BLaER1 (cell line): Measurements from ENCODE around the gene ARVCF.

Source experiments
- H3K27ac ChIP-seq: shearing (Covaris generic); formaldehyde crosslinking; 2 replicates; pipeline ENCODE4 v1.8.1; 2022
- H3K27me3 ChIP-seq: shearing (Covaris generic); formaldehyde crosslinking; 2 replicates; pipeline ENCODE4 v1.8.1; 2022
- H3K36me3 ChIP-seq: shearing (Covaris generic); formaldehyde crosslinking; 2 replicates; pipeline ENCODE4 v1.8.1; 2022
- H3K4me1 ChIP-seq: shearing (Covaris generic); formaldehyde crosslinking; 2 replicates; pipeline ENCODE4 v1.8.1; 2022
- H3K4me2 ChIP-seq: shearing (Covaris generic); formaldehyde crosslinking; 2 replicates; pipeline ENCODE4 v1.8.1; 2022
- H3K4me3 ChIP-seq: shearing (Covaris generic); formaldehyde crosslinking; 2 replicates; pipeline ENCODE4 v1.8.1; 2022
- H3K9ac ChIP-seq: shearing (Covaris generic); formaldehyde crosslinking; 2 replicates; pipeline ENCODE4 v1.8.1; 2022
- H3K9me3 ChIP-seq: shearing (Covaris generic); formaldehyde crosslinking; 2 replicates; pipeline ENCODE4 v1.8.1; 2022
- H4K20me1 ChIP-seq: shearing (Covaris generic); formaldehyde crosslinking; 2 replicates; pipeline ENCODE4 v1.8.1; 2022
- Cebpa-rat ChIP-seq: shearing (Covaris generic); IDR thresholded peaks from 2 replicates; pipeline ENCODE4 v1.8.1; 2022

The ARVCF gene

GRCh38 chr22:19984851-19985811 is 31.5 kb downstream of the ARVCF start:
- H4K20me1 ChIP-seq = peaks cover 51% of the 10 kb centered on the region
- TF ChIP-seq Cebpa-rat = no peak
- peaks cover 23% of the 10 kb centered on the region for H3K36me3 ChIP-seq
- H3K27ac ChIP-seq = 0 out of 2 replicates have a peak overlapping the region, but pooled peaks have one; percentile 39
- H3K9me3 ChIP-seq = no peaks in the 10 kb centered on the region
- H3K9ac ChIP-seq = peak overlapping the region; percentile 87
- H3K4me2 ChIP-seq = peak overlapping the region; percentile 98
- H3K27me3 ChIP-seq = no peaks in the 10 kb centered on the region
- peak overlapping the region; percentile 89; the same call in 1 of the 2 replicates for H3K4me3 ChIP-seq
- H3K4me1 ChIP-seq = peaks cover 58% of the 10 kb centered on the region

GRCh38 chr22:19984201-19984753 is 32.3 kb downstream of the ARVCF start:
- peaks cover 51% of the 10 kb centered on the region for H4K20me1 ChIP-seq
- H3K36me3 ChIP-seq = peaks cover 32% of the 10 kb centered on the region
- peak overlapping the region; percentile 98 for H3K4me2 ChIP-seq
- no peak for TF ChIP-seq Cebpa-rat
- H3K9me3 ChIP-seq = no peaks in the 10 kb centered on the region
- H3K27ac ChIP-seq = peak overlapping the region; percentile 39
- H3K27me3 ChIP-seq = no peaks in the 10 kb centered on the region
- H3K4me1 ChIP-seq = peaks cover 52% of the 10 kb centered on the region
- peak overlapping the region; percentile 39 for H3K9ac ChIP-seq
- H3K4me3 ChIP-seq = no peak overlapping the region

DNA sequence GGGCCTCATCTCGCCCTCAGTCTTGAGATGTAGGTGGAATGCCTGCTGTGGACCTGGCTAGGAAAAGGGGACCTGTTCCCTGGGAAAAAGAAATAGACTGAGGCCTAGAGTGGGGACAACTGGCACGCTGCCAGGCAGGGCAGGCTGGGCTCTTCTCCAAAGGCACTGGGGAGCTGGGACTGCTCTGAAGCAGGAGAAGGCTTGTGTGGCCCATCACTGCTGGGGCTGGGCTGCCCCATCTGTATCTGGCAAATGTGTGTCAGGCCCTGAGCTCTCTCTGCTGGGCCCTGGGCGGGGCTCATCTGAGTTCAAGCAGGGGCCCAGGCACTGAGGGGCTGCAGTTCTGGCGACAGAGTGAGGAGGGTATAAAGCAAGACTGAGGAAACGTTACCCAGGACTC is 32.9 kb downstream of the ARVCF start:
- TF ChIP-seq Cebpa-rat = no peak
- H3K27me3 ChIP-seq = no peaks in the 10 kb centered on the region
- no peak overlapping the region for H3K4me3 ChIP-seq
- peaks cover 37% of the 10 kb centered on the region for H3K36me3 ChIP-seq
- H3K4me2 ChIP-seq = peak overlapping the region; percentile 98
- H3K9me3 ChIP-seq = no peaks in the 10 kb centered on the region
- H3K4me1 ChIP-seq = peaks cover 48% of the 10 kb centered on the region
- H4K20me1 ChIP-seq = peaks cover 51% of the 10 kb centered on the region
- peak overlapping the region; percentile 39 for H3K27ac ChIP-seq
- H3K9ac ChIP-seq = peak overlapping the region; percentile 39

DNA sequence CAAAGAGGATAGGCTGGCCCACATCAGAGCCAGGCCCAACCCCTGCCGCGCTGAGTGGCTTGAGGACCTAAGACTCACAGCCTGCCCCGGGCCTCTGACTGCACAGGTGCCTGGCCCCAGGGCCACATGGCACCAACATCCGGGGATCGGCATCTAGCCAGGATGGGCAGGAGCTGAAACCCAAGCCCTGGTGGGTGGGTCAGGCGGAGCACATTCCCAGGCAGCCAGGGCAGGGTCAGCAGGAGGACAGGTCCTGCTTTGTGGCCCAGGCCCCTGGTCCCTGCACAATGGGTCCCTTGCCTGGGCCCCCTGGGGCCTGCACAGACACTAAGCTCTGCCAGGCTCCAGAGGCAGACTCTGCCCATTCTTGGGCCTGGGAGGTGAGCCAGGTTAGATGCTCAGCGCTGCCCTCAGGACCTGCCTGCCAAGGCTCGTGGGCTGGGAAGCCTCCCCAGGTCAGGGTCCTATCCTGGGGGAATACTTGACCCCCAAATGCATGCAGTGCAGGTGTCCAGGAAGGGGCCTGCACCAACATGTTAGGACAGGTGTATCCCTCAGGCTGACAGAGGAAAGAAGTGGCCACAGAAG is 33.5 kb downstream of the ARVCF start:
- peaks cover 44% of the 10 kb centered on the region for H3K36me3 ChIP-seq
- no peaks in the 10 kb centered on the region for H3K27me3 ChIP-seq
- peak overlapping the region; percentile 39 for H3K27ac ChIP-seq
- H3K4me3 ChIP-seq = no peak overlapping the region
- peak overlapping the region; percentile 39 for H3K9ac ChIP-seq
- no peaks in the 10 kb centered on the region for H3K9me3 ChIP-seq
- peaks cover 51% of the 10 kb centered on the region for H4K20me1 ChIP-seq
- H3K4me1 ChIP-seq = peaks cover 48% of the 10 kb centered on the region
- H3K4me2 ChIP-seq = peak overlapping the region; percentile 98
- TF ChIP-seq Cebpa-rat = no peak

DNA sequence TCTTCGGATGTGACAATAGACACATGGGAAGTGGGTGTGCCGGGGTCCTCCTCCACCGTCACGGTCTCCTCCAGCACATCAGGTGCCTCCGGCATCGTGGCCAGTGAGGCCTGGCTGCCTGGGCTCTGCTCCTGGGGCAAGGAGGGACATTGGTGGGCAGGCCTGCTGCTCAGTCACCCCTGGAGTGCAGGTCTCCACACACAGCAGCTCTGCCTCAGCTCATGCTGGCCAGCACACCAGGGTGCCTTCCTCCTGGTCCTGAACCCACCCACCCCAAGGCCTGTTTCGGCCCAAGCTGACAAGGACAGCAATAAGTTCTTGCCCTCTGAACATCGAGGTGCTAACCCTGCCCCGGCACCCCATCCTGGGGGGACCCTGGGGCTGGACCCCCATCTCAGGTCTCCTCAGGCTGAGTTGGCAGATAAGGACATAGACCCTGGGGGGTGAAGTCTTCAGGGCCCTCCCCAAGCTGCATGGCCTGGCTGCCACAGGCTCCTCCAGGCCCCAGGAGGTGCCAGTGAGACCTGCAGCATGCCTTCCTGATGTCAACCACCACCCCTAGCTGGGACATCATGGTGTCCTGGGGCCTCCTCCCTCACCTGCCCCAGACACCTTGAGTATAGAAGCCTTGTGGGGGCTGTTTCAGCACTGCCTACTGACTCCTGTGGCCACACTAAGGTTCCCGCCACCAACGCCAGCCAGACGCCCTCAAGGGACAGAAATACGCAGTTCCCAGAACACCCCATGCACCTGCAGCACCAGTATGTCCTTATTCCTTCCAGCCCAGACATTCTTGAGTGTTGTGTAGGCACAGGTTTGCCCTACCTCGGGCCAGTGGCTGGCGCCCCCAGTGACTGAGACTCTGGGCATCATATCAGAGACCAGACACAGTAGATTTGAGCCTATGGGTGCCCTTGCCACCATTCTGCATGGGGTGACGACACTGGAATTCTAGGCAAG is 34.4 kb downstream of the ARVCF start:
- H3K4me1 ChIP-seq = peaks cover 44% of the 10 kb centered on the region
- H3K4me2 ChIP-seq = peak overlapping the region; percentile 98
- H3K36me3 ChIP-seq = peaks cover 52% of the 10 kb centered on the region
- H4K20me1 ChIP-seq = peaks cover 51% of the 10 kb centered on the region
- TF ChIP-seq Cebpa-rat = no peak
- H3K9ac ChIP-seq = no peak overlapping the region
- H3K27me3 ChIP-seq = no peaks in the 10 kb centered on the region
- H3K4me3 ChIP-seq = no peak overlapping the region
- no peak overlapping the region for H3K27ac ChIP-seq
- H3K9me3 ChIP-seq = no peaks in the 10 kb centered on the region

- H3K27me3 ChIP-seq = no peaks in the 10 kb centered on the region
- peaks cover 55% of the 10 kb centered on the region for H3K36me3 ChIP-seq
- no peak overlapping the region for H3K4me2 ChIP-seq
- H3K4me3 ChIP-seq = no peak overlapping the region
- no peaks in the 10 kb centered on the region for H3K9me3 ChIP-seq
- no peak overlapping the region for H3K27ac ChIP-seq
- H3K4me1 ChIP-seq = peaks cover 44% of the 10 kb centered on the region
- H4K20me1 ChIP-seq = peaks cover 47% of the 10 kb centered on the region
- H3K9ac ChIP-seq = no peak overlapping the region
- no peak for TF ChIP-seq Cebpa-rat
Measured at GRCh38 chr22:19981171-19981960, 35.3 kb downstream of the ARVCF start.

GRCh38 chr22:19980766-19981165 is 35.9 kb downstream of the ARVCF start:
- Histone ChIP-seq H3K4me3 (no peak overlapping the region), H3K27ac (no peak overlapping the region), H3K9ac (no peak overlapping the region), H3K27me3 (no peaks in the 10 kb centered on the region), H3K4me1 (peaks cover 44% of the 10 kb centered on the region), H4K20me1 (peaks cover 41% of the 10 kb centered on the region), H3K36me3 (peaks cover 55% of the 10 kb centered on the region), H3K4me2 (no peak overlapping the region), H3K9me3 (no peaks in the 10 kb centered on the region)
- TF ChIP-seq Cebpa-rat = no peak

GRCh38 chr22:19979712-19980493 is 36.7 kb downstream of the ARVCF start:
- Histone ChIP-seq H3K4me3 (no peak overlapping the region), H3K9me3 (no peaks in the 10 kb centered on the region), H3K27ac (no peak overlapping the region), H3K9ac (no peak overlapping the region), H3K27me3 (no peaks in the 10 kb centered on the region), H4K20me1 (peaks cover 32% of the 10 kb centered on the region), H3K36me3 (peaks cover 55% of the 10 kb centered on the region), H3K4me2 (no peak overlapping the region), H3K4me1 (peaks cover 44% of the 10 kb centered on the region)
- no peak for TF ChIP-seq Cebpa-rat
